NB4 (cell line): Measurements from ENCODE around the gene PDE1A.

Experiments
- CTCF ChIP-seq: IDR thresholded peaks from one replicate; pipeline ENCODE4 v1.5.1; 2012; ENCODE audit warnings: low read depth, low read length
- POLR2A ChIP-seq: IDR thresholded peaks from 2 replicates; pipeline ENCODE4 v1.6.1; 2011; ENCODE audit warnings: mild to moderate bottlenecking; ENCODE audit not compliant: insufficient read length; ENCODE audit errors: extremely low read depth
- TF ChIP-seq, protein P1 (sequence below): IDR thresholded peaks from 2 replicates; pipeline ENCODE4 v1.6.1; 2011; ENCODE audit warnings: low read depth, low read length

GRCh38 chr2:182265718-182266117 lies 161.1 kb downstream of the PDE1A start:
- TF ChIP-seq CTCF (no peak), POLR2A (no peak)
- TF ChIP-seq, protein P1, sequence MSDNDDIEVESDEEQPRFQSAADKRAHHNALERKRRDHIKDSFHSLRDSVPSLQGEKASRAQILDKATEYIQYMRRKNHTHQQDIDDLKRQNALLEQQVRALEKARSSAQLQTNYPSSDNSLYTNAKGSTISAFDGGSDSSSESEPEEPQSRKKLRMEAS, result no peak
